Calu3 (cell line): ENCODE data around the gene PKHD1. TPM values are rescaled to one million over a fixed set of nuclear protein-coding genes. Genes with fewer than 3 reads are reported as not detected.

ENCODE experiments used
- BruUV-seq: library from RNA; stranded (reverse); fragments of 400-500 nt; replicated peaks from 2 replicates; lab custom pipeline; 2021; lab: Mats Ljungman, UMichigan
- CTCF ChIA-PET: fragments of 300-600 bp; sonication (Branson Sonifier 250); formaldehyde crosslinking; loops from one replicate; lab custom pipeline; 2022; ENCODE audit warnings: antibody characterized with exemption; lab: Charles Lee
- DNase-seq: peaks from one replicate; pipeline ENCODE4 v3.0.0; 2022
- H3K27ac Mint-ChIP-seq: one replicate; pipeline ENCODE4 v1.8.0; 2022; ENCODE audit warnings: mixed read lengths; ENCODE audit not compliant: unreplicated experiment
- H3K27me3 Mint-ChIP-seq: one replicate; pipeline ENCODE4 v1.8.0; 2022; ENCODE audit warnings: mixed read lengths; ENCODE audit not compliant: unreplicated experiment
- H3K36me3 Mint-ChIP-seq: one replicate; pipeline ENCODE4 v1.8.0; 2022; ENCODE audit warnings: mild to moderate bottlenecking, moderate library complexity, mixed read lengths; ENCODE audit not compliant: insufficient read depth, unreplicated experiment
- H3K4me1 Mint-ChIP-seq: one replicate; pipeline ENCODE4 v1.8.0; 2022; ENCODE audit warnings: mild to moderate bottlenecking, low read depth, mixed read lengths; ENCODE audit not compliant: unreplicated experiment
- H3K4me3 Mint-ChIP-seq: one replicate; pipeline ENCODE4 v1.8.0; 2022; ENCODE audit warnings: mild to moderate bottlenecking, low read depth, moderate library complexity, mixed read lengths; ENCODE audit not compliant: unreplicated experiment
- H3K9me3 Mint-ChIP-seq: one replicate; pipeline ENCODE4 v1.8.0; 2022; ENCODE audit warnings: low read depth, mixed read lengths; ENCODE audit not compliant: unreplicated experiment
- CTCF ChIP-seq: fragments of 200-600 bp; IDR thresholded peaks from one replicate; pipeline ENCODE4 v1.8.0; 2022; ENCODE audit warnings: antibody characterized with exemption; ENCODE audit not compliant: unreplicated experiment
- intact Hi-C: fragments of 100-400 bp; cut with micrococcal nuclease; formaldehyde crosslinking; loops from one replicate; pipeline ENCODE4 v1.10.0; 2022; ENCODE audit not compliant: unreplicated experiment
- total RNA-seq: library from RNA; stranded (reverse); gene quantifications from 2 replicates; pipeline ENCODE4 v1.2.3, GENCODE V29; 2022

The PKHD1 gene
- total RNA-seq, 1 experiment from 2014 or later, result 25.2 TPM

DNA sequence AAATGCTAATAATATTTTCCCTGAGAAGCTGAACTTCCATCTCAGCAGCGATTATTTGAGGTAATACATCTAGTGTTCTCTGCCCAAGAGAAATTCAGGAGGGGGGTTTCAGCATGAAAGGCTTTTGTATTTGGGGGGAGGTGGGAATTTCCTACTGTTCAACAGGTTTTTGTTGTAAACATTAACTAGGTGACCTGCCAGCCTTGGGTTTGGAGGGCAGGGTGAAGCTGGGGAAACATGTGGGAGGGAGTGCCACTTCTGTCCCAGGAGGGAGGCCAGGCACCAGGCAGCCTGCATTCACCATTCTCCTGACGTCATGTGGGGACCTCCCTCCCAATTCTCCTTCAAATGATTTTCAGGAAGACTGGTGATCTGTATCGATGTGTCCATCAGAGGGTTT, 37.7 kb upstream of the PKHD1 start:
- H3K4me1 Mint-ChIP-seq, result peaks cover 53% of the 10 kb centered on the region
- peak; percentile 58 for DNase-seq
- no peaks in the 10 kb centered on the region for H3K36me3 Mint-ChIP-seq
- intact Hi-C loops, result no loop called here
- H3K4me3 Mint-ChIP-seq, result peak overlapping the region; percentile 37
- CTCF ChIA-PET, result interaction anchor here (0.8 to 1.7 kb wide), 6 partner anchors 10 to 147 kb away, joined by 3 to 5 read pairs (median 4); partner anchors contain the start of gene PKHD1
- no peaks in the 10 kb centered on the region for H3K9me3 Mint-ChIP-seq
- H3K27ac Mint-ChIP-seq, result peak overlapping the region; percentile 70
- H3K27me3 Mint-ChIP-seq, result no peaks in the 10 kb centered on the region
- TF ChIP-seq CTCF, result no peak
- no TSS peak for BruUV-seq

GRCh38 chr6:52124126-52125121, 37.0 kb upstream of the PKHD1 start:
- intact Hi-C loops, result no loop called here
- Mint-ChIP-seq H3K4me1 (peaks cover 53% of the 10 kb centered on the region), H3K27me3 (no peaks in the 10 kb centered on the region), H3K9me3 (no peaks in the 10 kb centered on the region), H3K36me3 (no peaks in the 10 kb centered on the region), H3K27ac (peak overlapping the region; percentile 51), H3K4me3 (peak overlapping the region; percentile 37)
- TF ChIP-seq CTCF, result no peak
- CTCF ChIA-PET, result interaction anchor here (0.8 to 1.7 kb wide), 5 partner anchors 9 to 147 kb away, joined by 3 to 5 read pairs (median 5); partner anchors contain the start of gene PKHD1
- no TSS peak for BruUV-seq
- DNase-seq, result peak; percentile 28

- Mint-ChIP-seq H3K36me3 (no peaks in the 10 kb centered on the region), H3K27ac (no peak overlapping the region), H3K9me3 (peaks cover 4% of the 10 kb centered on the region), H3K4me3 (no peak overlapping the region), H3K27me3 (no peaks in the 10 kb centered on the region), H3K4me1 (peaks cover 53% of the 10 kb centered on the region)
- CTCF ChIA-PET, result no interaction called here
- intact Hi-C loops, result no loop called here
- BruUV-seq, result no TSS peak
- TF ChIP-seq CTCF, result no peak
- no peak for DNase-seq
These were observed 35.8 kb upstream of the PKHD1 start for GRCh38 chr6:52123251-52123650.

DNA sequence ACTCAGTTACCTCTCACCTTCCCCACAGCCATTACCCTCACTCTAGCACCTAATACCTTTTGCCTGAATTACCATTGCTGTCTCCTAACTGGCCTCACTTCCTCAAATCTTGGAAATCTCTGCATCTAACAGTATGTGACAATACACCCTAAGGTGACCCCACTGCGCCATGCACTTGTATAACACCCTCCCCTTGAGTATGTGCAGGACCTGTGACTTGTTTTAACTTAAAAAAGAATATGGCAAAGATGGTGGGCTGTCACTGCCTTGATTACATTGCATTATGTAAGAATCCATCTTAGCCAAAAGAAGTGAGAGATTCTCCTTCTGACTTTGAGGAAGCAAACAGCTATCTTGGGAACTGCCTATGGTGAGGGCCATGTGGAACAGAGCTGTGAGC, 29.9 kb upstream of the PKHD1 start:
- peaks cover 6% of the 10 kb centered on the region for H3K9me3 Mint-ChIP-seq
- H3K4me1 Mint-ChIP-seq, result peaks cover 7% of the 10 kb centered on the region
- TF ChIP-seq CTCF, result no peak
- H3K36me3 Mint-ChIP-seq, result no peaks in the 10 kb centered on the region
- H3K4me3 Mint-ChIP-seq, result no peak overlapping the region
- no peak overlapping the region for H3K27ac Mint-ChIP-seq
- no TSS peak for BruUV-seq
- intact Hi-C loops, result no loop called here
- no peak for DNase-seq
- H3K27me3 Mint-ChIP-seq, result no peaks in the 10 kb centered on the region
- CTCF ChIA-PET, result no interaction called here
